ENCODE data around the gene RAD51D.

- TF ChIP-seq CTCF (IDR thresholded peaks at IDR 0.05; ENCODE audit: low read depth, low read length) = no peak
- TF ChIP-seq EZH2phosphoT487 (IDR thresholded peaks at IDR 0.05; ENCODE audit: low read depth) = no peak
Measured at GRCh38 chr17:35080536-35080935, 39.1 kb downstream of the RAD51D start.

Data from OCI-LY3 (cell line).